Hematopoietic multipotent progenitor cell treated with erythropoietin and hydrocortisone succinate and interleukin-3 and kit ligand, for 15 days (in vitro differentiated cells): Measurements from ENCODE around the gene ABCD3.
"Not testable (repeated sequence)": the region's sequence is repeated elsewhere in the genome, so short reads cannot be mapped to it uniquely, and the experiment has no call there.

ENCODE experiments used
- DNase-seq: peaks from one replicate; pipeline ENCODE4 v3.0.0-alpha.2; 2015; ENCODE audit warnings: low spot score

The ABCD3 gene

GRCh38 chr1:94416901-94417727 is 1.1 kb upstream of the ABCD3 start:
- DNase-seq = no peak

DNA sequence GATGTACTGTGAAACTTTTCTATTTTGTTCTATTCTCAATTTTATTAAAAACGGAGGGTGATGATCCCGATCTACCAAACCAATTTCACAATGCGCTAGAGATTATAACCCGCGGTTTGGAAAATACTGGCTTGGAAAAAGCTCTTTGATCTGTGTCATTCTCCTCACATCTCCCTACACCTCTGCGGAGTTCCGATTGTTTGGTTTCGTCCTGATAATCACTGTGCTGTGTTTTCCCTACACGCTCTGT is 536 bp upstream of the ABCD3 start:
- DNase-seq = no peak

- DNase-seq = no peak
These were observed 771 bp downstream of the ABCD3 start for GRCh38 chr1:94418664-94419655.

GRCh38 chr1:94422115-94422820 is 4.1 kb downstream of the ABCD3 start:
- DNase-seq = no peak

GRCh38 chr1:94425821-94426484 is 7.8 kb downstream of the ABCD3 start:
- DNase-seq = no peak

GRCh38 chr1:94426485-94426870 is 8.3 kb downstream of the ABCD3 start:
- DNase-seq = not testable (repeated sequence)

DNA sequence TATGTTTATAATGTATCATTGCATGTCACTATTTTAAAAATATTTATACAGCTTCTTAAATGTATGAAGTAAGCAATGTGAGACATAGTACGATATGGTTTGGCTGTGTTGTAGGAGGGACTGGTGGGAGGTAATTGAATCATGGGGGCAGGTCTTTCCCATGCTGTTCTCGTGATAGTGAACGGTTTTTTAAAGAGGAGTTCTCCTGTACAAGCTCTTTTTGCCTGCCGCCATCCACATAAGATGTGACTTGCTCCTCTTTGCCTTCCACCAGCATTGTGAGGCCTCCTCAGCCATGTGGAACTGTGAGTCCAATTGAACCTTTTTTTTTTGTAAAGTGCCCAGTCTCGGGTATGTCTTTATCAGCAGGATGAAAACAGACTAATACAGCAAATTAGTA is 10.3 kb downstream of the ABCD3 start:
- no peak for DNase-seq

DNA sequence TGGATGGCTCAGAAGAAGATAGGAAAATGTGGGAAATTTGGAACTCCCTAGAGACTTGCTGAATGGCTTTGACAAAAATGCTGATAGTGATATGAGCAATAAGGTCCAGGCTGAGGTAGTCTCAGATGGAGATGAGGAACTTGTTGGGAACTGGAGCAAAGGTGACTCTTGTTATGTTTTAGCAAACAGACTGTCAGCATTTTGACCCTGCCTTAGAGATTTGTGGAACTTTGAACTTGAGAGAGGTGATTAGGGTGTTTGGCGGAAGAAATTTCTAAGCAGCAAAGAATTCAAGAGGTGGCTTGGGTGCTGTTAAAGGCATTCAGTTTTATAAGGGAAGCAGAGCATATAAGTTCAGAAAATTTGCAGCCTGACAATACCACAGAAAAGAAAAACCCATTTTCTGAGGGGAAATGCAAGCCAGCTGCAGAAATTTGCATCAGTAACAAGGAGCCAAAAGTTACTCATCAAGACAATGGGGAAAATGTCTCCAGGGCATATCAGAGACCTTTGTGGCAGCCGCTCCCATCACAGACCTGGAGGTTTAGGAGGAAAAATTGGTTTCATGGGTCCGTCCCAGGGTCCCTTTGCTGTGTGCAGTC is 10.8 kb downstream of the ABCD3 start:
- DNase-seq = not testable (repeated sequence)

GRCh38 chr1:94430066-94430465 is 11.9 kb downstream of the ABCD3 start:
- not testable (repeated sequence) for DNase-seq

DNA sequence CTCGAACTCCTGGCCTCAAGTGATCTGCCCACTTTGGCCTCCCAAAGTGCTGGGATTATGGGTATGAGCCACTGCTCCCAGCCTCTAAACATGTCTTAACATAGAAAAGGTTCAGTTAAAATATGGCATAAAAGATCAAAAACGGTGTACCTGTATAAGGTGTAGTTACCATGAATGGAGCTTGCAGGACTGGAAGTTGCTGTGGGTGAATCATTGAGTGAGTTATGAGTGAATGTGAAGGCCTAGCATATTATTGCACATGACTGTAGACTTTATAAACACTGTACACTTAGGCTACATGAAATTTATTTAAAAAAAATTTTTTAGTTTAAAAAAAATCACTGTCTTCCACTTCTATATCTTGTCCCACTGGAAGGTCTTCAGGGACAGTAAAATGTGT is 15.7 kb downstream of the ABCD3 start:
- no peak for DNase-seq

DNA sequence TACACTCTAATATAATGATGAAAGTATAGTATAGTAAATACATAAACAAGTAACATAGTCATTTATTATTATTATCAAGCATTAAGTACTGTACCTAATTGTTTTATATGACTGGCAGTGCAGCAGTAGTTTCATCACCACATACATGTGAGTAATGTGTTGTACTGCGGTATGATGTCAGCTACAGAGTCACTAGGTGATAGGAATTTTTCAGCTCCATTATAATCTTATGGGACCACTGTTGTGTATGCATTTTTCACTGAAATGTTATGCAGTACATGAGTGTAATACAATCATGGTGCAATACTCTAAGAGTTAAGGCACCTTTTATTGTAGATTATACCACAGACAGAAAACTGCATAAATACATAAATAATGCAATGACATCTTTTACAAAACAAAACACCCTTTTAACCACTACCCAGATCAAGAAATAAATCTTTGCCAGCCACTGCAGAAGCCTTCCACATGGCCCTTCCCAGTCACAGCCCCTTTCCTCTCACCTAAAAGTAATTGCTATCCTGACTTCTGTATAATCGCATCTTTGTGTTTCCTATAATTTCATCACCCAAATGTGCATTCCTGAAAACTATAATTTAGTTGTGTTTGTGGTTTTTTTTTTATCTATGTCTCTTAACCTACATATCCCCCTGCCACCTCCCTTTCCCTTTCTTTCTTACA is 16.3 kb downstream of the ABCD3 start:
- DNase-seq = no peak

DNA sequence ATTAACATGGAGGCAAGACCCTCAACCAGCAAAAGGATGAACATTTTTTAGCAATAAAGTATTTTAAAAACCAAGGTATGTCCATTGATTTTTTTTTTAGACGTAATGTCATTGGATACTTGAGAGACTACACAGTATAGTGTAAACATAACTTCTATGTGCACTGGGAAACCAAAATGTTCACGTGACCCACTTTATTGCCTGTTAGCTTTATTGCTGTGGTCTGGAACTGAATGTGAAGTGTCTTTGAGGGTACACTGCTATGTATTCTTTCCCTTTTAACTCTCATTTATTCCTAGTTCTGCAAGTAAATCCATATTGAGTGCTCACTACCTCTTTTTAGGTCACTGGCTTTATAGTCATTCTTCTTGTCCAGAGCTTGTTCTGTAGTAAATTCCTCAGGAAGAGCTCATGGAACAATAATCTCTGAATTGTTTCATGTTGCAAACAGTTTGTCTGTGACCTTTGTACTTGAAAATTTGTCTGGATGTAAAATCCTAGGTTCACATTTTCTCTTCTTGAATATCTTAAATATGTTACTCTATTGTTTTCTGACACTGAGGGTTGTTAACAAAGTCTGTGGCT is 20.6 kb downstream of the ABCD3 start:
- DNase-seq = no peak

- DNase-seq = no peak
These were observed 21.9 kb downstream of the ABCD3 start for GRCh38 chr1:94440088-94440487.

- not testable (repeated sequence) for DNase-seq
These were observed 24.9 kb downstream of the ABCD3 start for GRCh38 chr1:94443067-94443466.

DNA sequence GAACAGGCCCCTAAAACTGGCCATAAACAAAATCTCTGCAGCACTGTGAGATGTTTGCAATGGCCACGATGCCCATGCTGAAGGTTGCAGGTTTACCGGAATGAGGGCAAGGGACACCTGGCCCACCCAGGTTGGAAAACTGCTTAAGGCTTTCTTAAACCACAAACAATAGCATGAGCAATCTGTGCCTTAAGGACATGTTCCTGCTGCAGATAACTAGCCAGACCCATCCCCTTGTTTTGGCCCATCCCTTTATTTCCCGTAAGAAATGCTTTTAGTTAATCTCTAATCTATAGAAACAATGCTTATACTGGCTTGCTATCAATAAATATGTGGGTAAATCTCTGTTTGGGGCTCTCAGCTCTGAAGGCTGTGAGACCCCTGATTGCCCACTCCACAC is 26.6 kb downstream of the ABCD3 start:
- not testable (repeated sequence) for DNase-seq

GRCh38 chr1:94445733-94446132 is 27.5 kb downstream of the ABCD3 start:
- not testable (repeated sequence) for DNase-seq

- DNase-seq = not testable (repeated sequence)
These were observed 28.0 kb downstream of the ABCD3 start for GRCh38 chr1:94446177-94446576.

DNA sequence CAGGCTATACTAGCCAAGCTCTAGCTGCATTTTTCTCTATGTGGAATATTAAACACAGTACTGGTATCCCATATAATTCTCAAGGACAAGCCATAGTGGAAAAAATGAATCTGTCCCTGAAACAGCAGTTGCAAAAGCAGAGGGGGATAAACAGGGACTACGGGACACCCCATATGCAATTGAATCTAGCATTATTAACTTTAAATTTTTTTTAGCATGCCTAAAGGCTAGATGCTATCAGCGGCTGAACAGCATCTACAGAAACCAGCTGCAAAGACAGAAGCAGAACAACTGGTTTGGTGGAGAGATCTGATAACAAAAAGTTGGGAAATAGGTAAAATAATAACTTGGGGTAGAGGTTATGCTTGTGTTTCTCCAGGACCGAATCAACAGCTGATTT is 30.6 kb downstream of the ABCD3 start:
- not testable (repeated sequence) for DNase-seq

DNA sequence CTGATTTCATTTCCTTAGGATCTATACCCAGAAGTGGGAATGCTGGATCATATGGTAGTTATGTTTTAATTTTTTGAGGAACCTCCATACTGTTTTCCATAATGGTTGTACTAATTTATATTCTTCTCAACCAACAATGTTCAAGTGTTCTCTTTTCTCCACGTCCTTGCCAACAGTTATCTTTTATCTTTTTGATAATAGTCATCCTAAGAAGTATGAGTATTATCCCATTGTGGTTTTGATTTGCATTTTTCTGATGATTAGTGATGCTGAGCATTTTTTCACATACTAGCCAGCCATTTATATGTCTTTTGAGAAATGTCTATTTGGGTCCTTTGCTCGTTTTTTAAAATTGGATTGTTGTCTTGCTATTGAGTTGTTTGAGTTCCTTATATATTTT is 38.5 kb downstream of the ABCD3 start:
- no peak for DNase-seq

DNA sequence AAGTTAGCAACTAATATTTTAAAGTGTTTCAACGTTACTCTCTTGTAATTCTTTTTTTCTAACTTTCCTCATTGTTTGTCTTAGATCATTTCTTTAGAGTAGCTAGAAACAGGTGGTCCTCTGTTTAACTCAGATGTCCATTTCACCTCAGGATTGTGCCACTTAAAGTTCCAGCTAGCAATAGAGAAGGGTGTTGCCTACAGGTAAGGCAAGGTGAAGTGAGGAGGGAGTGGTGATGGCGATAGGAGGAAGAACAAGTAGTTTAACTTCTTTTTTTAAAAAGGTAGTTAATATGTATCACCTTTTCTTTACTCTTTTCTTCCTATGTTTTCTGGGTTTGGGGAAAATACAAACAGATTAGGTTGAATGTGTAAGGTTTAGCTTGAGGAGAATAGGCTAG is 44.4 kb downstream of the ABCD3 start:
- DNase-seq = no peak
